Activated naive CD8-positive, alpha-beta T cell treated with anti-CD3 and anti-CD28 coated beads, Interleukin-2, amount 50 U/mL, for 16 hours (primary cell): ENCODE results near the gene CYB5RL.
"Not testable (repeated sequence)": the region's sequence is repeated elsewhere in the genome, so short reads cannot be mapped to it uniquely, and the experiment has no call there.

Source experiments
- DNase-seq: peaks from one replicate; pipeline ENCODE4 v3.0.0-alpha.2; 2020; ENCODE audit warnings: low read depth, low spot score

The CYB5RL gene

GRCh38 chr1:54225986-54226559, 26.2 kb upstream of the CYB5RL start:
- no peak for DNase-seq

DNA sequence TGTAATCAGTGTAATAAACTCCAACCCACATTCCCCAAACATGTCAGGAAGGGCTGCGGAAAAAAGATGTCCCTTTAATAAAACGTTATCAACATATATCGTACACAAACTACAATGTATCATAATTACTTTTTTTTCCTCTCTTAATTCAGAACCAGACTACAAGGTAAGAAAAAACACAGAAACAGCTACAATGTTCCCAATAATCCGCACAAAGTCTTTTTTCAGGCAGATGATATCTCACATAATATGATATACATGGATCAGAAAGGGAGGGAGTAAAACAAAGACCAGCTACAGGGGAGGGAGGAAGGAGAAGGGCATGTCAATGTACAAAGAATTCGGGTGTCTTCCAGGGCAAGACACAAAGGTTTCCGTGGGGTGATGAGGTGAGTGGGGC, 25.5 kb upstream of the CYB5RL start:
- DNase-seq: no peak

DNA sequence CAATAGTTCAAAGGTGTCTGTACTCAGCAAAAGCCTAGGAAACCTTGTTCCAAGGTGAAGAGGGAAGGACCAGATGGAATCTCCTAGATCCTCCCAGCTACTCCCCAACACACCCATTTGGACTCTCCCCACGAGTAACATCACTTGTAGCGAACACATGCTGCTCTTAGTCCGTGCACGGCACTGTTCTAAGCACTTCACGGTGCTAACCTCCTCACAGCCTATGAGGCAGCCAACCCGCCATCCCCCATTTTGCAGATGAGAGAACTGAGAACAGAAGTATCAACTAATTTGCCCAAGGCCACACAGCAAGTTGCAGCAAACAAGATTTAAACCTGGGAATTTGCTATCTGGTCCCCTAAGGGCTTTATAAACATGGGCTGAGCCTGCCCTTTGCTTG, 24.4 kb upstream of the CYB5RL start:
- DNase-seq: no peak

GRCh38 chr1:54223441-54224202, 23.8 kb upstream of the CYB5RL start:
- no peak for DNase-seq

GRCh38 chr1:54222711-54223110, 22.9 kb upstream of the CYB5RL start:
- DNase-seq: no peak

DNA sequence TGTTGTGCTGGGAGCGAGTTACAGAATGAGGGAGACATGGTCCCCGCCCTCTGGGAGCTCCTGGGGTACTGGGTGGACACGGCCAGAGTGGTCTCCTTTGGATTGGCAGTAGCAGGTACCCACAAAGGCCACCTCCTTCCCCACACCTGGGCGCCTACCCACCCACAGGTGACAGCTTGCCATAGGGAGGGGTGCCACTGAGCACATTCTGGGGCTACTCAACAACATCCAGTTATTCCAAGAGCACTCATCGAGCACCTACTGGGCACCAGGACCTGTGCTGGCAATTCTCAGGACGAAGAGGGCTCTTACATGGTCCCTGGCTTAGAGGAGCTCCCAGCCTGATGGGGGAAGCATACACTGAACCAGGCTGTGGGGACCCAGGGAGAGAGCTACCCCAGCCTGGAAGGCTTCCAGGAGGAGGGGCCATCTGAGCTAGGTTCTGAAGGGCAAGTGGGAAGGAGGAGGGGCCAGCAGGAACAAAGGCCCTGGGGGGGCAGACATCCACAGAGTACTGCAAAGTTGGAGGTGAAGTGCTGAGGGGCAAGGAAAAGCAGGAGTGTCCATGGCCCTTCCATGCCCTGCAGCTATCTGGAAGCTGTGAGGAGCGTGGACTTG, 22.1 kb upstream of the CYB5RL start:
- no peak for DNase-seq

DNA sequence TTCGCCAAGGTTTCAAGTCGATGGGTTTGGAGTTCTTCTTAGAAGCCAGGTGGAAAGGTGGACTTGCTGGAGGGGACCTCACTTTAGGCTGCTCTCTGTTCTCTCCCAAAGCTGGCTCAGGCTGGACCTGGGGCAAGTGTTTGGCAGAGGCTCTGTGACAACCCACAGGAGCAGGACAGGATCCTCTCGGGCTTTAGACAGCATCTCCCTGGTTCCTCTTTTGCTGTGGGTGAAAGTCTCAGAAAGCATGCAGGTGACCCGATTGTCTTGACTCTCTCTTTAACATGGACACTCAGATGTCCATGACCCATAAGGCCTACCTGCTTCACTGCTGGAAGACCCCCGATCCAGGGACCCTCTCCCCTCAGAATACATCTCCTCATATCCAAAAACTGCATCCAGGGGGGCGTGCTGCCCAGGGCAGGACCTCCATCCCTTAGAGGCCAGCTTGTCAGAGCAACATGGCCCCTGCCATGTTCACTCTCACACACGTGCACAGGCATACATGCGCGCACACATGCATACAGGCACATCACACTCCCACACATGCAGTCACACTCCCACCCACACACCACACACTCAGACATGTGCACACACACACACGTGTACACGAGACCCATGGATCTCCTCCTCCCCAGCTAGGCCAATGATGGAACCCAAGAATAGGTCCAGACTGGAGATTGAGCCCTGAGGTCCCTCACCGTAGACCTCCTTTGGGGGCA, 21.4 kb upstream of the CYB5RL start:
- no peak for DNase-seq

- no peak for DNase-seq
Measured at GRCh38 chr1:54220004-54220811, 20.4 kb upstream of the CYB5RL start.

DNA sequence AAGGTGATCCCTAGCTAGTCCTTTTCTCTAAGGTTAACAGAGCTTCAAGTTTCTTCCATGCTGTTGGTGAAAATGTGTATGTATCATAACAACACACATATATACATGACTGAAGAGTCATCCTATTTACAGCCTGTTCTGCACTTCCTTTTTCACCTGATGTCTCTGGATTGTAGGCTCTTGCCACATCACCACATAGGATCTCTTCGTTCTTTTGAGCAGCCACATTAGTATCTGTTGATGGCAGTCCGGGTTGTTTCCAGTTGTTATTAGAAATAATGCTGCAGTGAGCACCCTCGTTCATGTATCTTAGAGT, 19.8 kb upstream of the CYB5RL start:
- DNase-seq: no peak

DNA sequence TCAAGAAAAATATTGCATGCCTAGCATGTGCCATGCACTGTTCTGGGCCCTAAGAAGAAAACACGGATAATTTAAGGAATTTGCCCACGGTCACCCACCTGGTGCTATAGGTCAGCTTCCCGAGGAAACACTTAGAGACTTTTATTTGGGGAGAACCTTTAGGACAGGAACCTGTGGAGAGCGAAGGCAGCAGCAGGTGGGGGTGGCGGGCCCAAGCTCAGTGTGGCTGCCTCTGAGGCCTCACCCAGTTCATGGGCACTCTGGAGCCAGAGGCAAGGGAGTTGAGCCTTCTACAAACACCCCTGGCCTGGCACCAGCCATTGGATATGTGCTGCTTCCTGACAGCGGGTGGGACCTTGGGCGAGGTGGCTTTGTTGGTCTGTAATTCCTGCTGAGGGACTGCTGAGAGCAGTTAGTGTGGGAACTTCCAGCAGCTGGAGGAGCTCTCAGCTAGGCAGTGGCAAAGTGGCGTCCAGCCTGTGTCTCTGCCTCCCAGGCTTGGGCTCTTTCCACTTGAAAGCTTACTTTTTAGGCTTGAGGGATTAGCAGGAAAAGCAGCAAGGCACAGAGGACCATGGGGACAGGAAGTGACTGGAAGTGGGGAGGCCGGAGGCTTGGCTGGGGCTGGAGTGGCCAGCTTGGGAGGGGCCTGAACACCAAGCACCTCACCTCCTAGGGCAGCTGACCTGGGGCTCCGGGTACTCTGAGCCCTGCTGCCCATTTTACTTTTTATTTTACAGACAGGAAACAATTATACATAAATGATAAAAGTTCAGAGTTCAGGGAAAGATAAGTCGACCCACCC, 19.3 kb upstream of the CYB5RL start:
- no peak for DNase-seq

- DNase-seq: no peak
Measured at GRCh38 chr1:54215523-54215922, 15.7 kb upstream of the CYB5RL start.

DNA sequence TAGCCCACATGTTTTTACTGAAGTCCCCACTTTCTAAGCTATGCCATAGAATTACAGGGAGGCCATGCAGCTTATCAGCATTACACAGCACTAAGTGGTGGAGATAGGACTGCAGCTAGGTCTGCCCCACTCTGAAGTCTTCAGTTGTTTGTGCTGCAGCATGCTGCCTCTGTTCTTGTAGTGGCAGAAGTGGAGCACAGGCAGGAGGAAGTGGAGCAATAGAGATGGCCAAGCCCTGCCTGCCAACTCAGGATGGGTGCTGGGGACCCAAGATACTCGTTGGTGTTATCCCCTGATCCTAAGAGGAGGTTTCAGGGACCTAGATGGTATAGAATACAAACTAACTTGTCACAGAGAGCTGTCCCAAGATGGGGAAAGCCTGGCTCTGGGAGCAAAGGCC, 13.0 kb upstream of the CYB5RL start:
- no peak for DNase-seq

DNA sequence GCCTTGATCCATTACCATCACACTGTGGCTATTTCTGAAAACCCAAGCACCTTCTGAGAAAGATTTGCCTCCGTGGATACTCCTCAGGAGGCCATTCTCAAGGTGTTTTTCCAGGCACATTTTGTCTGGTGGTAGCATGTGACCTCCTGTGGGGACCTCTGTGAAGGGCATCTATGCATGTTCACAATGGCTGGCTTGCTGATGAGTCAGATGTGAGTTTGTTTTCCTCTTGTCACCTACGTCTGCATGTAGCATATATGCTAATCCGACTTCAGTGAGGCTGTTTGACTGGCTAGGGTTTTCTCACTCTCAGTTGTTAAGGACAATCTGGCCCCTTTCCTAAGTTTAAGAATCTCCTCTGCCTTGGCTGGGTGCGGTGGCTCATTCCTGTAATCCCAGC, 8.1 kb upstream of the CYB5RL start:
- not testable (repeated sequence) for DNase-seq

DNA sequence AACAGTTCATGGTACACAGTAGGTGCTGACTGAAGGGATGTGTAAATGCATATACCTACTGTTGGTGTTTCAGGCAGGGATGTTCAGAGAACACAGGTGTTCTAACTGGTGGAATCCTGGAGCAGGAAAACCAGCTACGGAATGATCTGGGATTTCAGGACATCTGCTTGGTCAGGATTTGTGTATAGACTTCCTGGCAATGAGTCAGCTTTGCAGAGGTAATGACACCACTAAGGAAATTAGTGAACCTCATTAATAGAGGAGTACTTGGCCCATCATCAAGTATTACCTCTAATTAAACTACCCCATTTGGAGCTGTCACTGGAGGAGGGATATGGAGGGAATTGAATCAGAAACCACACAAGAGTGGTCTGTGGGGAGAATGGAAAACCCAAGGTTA, 7.5 kb upstream of the CYB5RL start:
- DNase-seq: no peak

- no peak for DNase-seq
Measured at GRCh38 chr1:54204199-54204598, 4.4 kb upstream of the CYB5RL start.

DNA sequence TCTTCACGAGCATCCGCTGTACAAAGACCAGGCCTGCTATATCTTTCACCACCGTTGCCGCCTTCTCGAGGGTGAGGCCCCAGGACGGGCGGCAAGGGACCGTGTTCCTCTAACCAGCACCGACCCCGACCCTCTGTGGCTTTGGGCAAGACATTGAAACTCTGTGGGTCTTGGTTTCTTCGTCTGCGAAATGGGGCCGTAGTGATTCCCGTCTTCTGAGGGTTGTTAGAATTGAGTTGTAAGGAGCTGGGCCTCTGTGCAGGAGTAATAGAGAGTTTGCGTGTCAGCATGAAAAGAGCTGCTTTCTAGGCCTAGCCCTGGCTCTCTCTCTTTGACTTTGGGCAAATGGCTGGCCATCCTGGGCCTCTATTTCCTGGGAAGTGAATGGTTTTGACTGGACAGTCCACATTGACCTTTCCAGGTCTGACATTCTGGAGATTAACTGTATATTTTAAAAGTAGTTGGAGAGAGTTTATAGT, 728 bp upstream of the CYB5RL start:
- DNase-seq: no peak

DNA sequence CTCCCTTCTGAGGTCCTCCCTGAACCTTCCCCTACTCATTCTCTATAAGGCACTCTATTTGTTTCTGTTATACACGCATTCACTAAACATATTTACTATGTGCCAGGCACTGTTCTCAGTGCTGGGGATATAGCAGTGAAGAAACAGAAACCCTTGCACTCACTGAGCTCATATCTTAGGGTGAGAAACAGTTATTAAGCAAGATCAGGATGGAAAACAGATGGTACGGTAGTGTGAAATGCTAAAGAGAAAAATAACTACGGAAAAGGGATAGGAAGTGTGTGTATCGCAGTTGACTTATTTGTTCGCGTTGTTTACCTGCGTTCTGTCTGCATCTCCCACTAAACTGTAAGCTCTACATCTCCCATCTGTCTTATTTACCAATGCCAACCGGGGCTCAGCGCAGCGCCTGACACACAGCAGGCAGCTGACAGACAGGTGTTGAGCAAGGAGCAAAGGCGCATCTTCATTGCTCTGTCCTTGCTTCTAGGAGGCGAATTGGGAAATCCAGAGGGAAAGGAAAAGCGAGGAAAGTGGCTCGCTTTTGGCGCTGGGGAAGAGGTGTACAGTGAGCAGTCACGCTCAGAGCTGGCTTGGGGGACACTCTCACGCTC, 572 bp downstream of the CYB5RL start:
- no peak for DNase-seq

GRCh38 chr1:54193453-54193852, 6.4 kb downstream of the CYB5RL start:
- DNase-seq: no peak

DNA sequence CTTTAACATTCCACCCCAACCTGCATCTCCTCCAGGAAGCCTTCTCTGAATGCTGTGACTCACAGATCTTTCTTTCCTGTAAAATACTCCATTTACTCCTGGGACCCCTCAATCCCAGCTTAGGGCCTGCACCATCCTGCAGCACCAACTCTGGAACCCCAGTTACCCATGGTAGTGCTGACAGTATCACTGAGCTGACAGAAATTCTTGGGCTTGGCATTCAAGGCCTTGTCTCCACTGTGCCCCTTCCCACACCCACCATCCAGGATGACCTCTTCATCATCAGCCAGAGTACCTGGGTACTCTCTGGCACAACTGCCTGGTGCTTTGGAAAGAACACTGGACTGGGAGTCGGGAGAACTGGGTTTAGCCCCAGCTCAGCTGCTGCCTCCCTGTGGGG, 8.3 kb downstream of the CYB5RL start:
- no peak for DNase-seq

DNA sequence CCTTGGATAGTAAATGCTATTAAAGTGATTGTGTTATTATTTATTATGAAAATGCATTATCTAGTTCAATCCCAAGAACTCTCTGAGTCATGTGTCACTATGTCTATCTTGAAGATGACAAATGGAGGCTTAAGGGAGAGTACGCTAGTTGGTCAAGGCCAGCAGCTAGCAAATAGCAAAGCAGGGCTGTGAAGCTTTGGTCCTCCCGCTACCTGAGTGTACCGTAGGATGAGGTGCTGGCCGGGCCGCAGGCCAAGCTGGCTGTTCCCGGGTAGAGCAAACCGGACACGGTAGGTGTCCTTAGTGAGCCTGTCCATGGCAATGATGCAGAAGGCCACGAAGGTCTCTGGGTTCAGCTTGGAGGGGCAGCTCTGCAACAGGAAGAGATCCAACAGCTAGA, 9.3 kb downstream of the CYB5RL start:
- no peak for DNase-seq
